ENCODE data around the gene SNCB. TPM values are rescaled to one million over a fixed set of nuclear protein-coding genes. Genes with fewer than 3 reads are reported as not detected.

The SNCB gene
- total RNA-seq, 5 donors from 2014 or later (not counting 1 experiment from before 2014, with no cell fraction given), result not detected

GRCh38 chr5:176667637-176668036 lies 37.3 kb upstream of the SNCB start:
- 59% methylated on average over 6 of the region's 7 CpGs for WGBS (ENCODE audit: insufficient coverage)
- H3K9me3 ChIP-seq, result no peaks in the 10 kb centered on the region
- H3K4me3 Mint-ChIP-seq, result no peak overlapping the region
- DNase-seq (no peak), ATAC-seq (replicated peaks in 1 of 4) (no peak)
- no peak overlapping the region for H3K4me3 ChIP-seq (ENCODE audit: control insufficient read depth in 1 of 2, extremely low read depth in 1 of 2, low read length in 1 of 2)
- POLR2A ChIA-PET, result no interaction called here
- no peaks in the 10 kb centered on the region for H3K4me1 Mint-ChIP-seq
- H3K9me3 Mint-ChIP-seq, result no peaks in the 10 kb centered on the region
- no peaks in the 10 kb centered on the region for H3K36me3 ChIP-seq (ENCODE audit: control insufficient read depth in 2 of 2, extremely low read depth in 1 of 2, insufficient read depth in 1 of 2, low read length in 1 of 2)
- H3K4me1 ChIP-seq (ENCODE audit: control insufficient read depth in 1 of 2, extremely low read depth in 1 of 2, insufficient read depth in 2 of 2, low read length in 2 of 2), result no peaks in the 10 kb centered on the region
- H3K27ac ChIP-seq (ENCODE audit: low read length), result no peak overlapping the region
- no peak overlapping the region for H3K27ac Mint-ChIP-seq
- peaks cover 4 to 62% of the 10 kb centered on the region in 2 experiments for H3K27me3 ChIP-seq (replicated peaks in 1 of 2; ENCODE audit: control insufficient read depth in 2 of 2, extremely low read depth in 1 of 2, insufficient read depth in 2 of 2, low read length in 1 of 2)
- peaks cover 18 to 37% of the 10 kb centered on the region in 2 donors for H3K27me3 Mint-ChIP-seq
- CTCF ChIA-PET, result no interaction called here
- H3K36me3 Mint-ChIP-seq, result no peaks in the 10 kb centered on the region

- DNase-seq (no peak), ATAC-seq (replicated peaks in 1 of 4) (no peak)
- no peak overlapping the region for H3K27ac Mint-ChIP-seq
- H3K4me3 ChIP-seq (ENCODE audit: control insufficient read depth in 1 of 2, extremely low read depth in 1 of 2, low read length in 1 of 2), result no peak overlapping the region
- no peak overlapping the region for H3K4me3 Mint-ChIP-seq
- H3K9me3 Mint-ChIP-seq, result no peaks in the 10 kb centered on the region
- H3K4me1 ChIP-seq (ENCODE audit: control insufficient read depth in 1 of 2, extremely low read depth in 1 of 2, insufficient read depth in 2 of 2, low read length in 2 of 2), result peaks cover 0 to 9% of the 10 kb centered on the region in 2 experiments
- no peaks in the 10 kb centered on the region for H3K36me3 ChIP-seq (ENCODE audit: control insufficient read depth in 2 of 2, extremely low read depth in 1 of 2, insufficient read depth in 1 of 2, low read length in 1 of 2)
- peaks cover 15 to 22% of the 10 kb centered on the region in 2 donors for H3K27me3 Mint-ChIP-seq
- no peaks in the 10 kb centered on the region for H3K36me3 Mint-ChIP-seq
- 76% methylated on average over 6 of the region's 6 CpGs for WGBS (ENCODE audit: insufficient coverage)
- peaks cover 4 to 5% (median 5%) of the 10 kb centered on the region in 3 donors for H3K4me1 Mint-ChIP-seq
- H3K27ac ChIP-seq (ENCODE audit: low read length), result no peak overlapping the region
- CTCF ChIA-PET, result interaction anchor here in 1 of 2 donors (0.6 kb wide), 1 partner anchor 403 kb away, joined by 3 read pairs; no protein-coding TSS in a partner anchor
- H3K9me3 ChIP-seq, result no peaks in the 10 kb centered on the region
- POLR2A ChIA-PET, result no interaction called here
- H3K27me3 ChIP-seq (replicated peaks in 1 of 2; ENCODE audit: control insufficient read depth in 2 of 2, extremely low read depth in 1 of 2, insufficient read depth in 2 of 2, low read length in 1 of 2), result peaks cover 4 to 60% of the 10 kb centered on the region in 2 experiments
Measured at GRCh38 chr5:176665517-176665916, 35.2 kb upstream of the SNCB start.

- POLR2A ChIA-PET, result no interaction called here
- no peak overlapping the region for H3K27ac ChIP-seq (ENCODE audit: low read length)
- H3K27me3 ChIP-seq (replicated peaks in 1 of 2; ENCODE audit: control insufficient read depth in 2 of 2, extremely low read depth in 1 of 2, insufficient read depth in 2 of 2, low read length in 1 of 2), result peaks cover 4 to 54% of the 10 kb centered on the region in 2 experiments
- H3K36me3 ChIP-seq (ENCODE audit: control insufficient read depth in 2 of 2, extremely low read depth in 1 of 2, insufficient read depth in 1 of 2, low read length in 1 of 2), result no peaks in the 10 kb centered on the region
- ATAC-seq (replicated peaks in 1 of 4), result no peak
- no peak for DNase-seq
- H3K4me3 ChIP-seq (ENCODE audit: control insufficient read depth in 1 of 2, extremely low read depth in 1 of 2, low read length in 1 of 2), result no peak overlapping the region
- Mint-ChIP-seq H3K4me3 (no peak overlapping the region), H3K4me1 (peaks cover 9 to 12% (median 10%) of the 10 kb centered on the region in 3 donors), H3K27me3 (peaks cover 15 to 20% of the 10 kb centered on the region in 2 donors), H3K36me3 (no peaks in the 10 kb centered on the region), H3K27ac (no peak overlapping the region), H3K9me3 (no peaks in the 10 kb centered on the region)
- CTCF ChIA-PET, result no interaction called here
- H3K9me3 ChIP-seq, result no peaks in the 10 kb centered on the region
- 55% methylated on average over 16 of the region's 19 CpGs for WGBS (ENCODE audit: insufficient coverage)
- H3K4me1 ChIP-seq (ENCODE audit: control insufficient read depth in 1 of 2, extremely low read depth in 1 of 2, insufficient read depth in 2 of 2, low read length in 2 of 2), result peaks cover 0 to 14% of the 10 kb centered on the region in 2 experiments
Measured at GRCh38 chr5:176664886-176665285, 34.6 kb upstream of the SNCB start.

GRCh38 chr5:176664479-176664878 lies 34.1 kb upstream of the SNCB start:
- Mint-ChIP-seq H3K4me3 (no peak overlapping the region), H3K27me3 (peaks cover 15 to 20% of the 10 kb centered on the region in 2 donors), H3K36me3 (no peaks in the 10 kb centered on the region), H3K9me3 (no peaks in the 10 kb centered on the region), H3K27ac (no peak overlapping the region), H3K4me1 (peaks cover 9 to 14% (median 14%) of the 10 kb centered on the region in 3 donors)
- DNase-seq (no peak), ATAC-seq (replicated peaks in 1 of 4) (no peak)
- H3K4me3 ChIP-seq (ENCODE audit: control insufficient read depth in 1 of 2, extremely low read depth in 1 of 2, low read length in 1 of 2), result no peak overlapping the region
- H3K27ac ChIP-seq (ENCODE audit: low read length), result no peak overlapping the region
- peaks cover 4 to 51% of the 10 kb centered on the region in 2 experiments for H3K27me3 ChIP-seq (replicated peaks in 1 of 2; ENCODE audit: control insufficient read depth in 2 of 2, extremely low read depth in 1 of 2, insufficient read depth in 2 of 2, low read length in 1 of 2)
- CTCF ChIA-PET, result no interaction called here
- H3K36me3 ChIP-seq (ENCODE audit: control insufficient read depth in 2 of 2, extremely low read depth in 1 of 2, insufficient read depth in 1 of 2, low read length in 1 of 2), result no peaks in the 10 kb centered on the region
- POLR2A ChIA-PET, result no interaction called here
- peaks cover 0 to 16% of the 10 kb centered on the region in 2 experiments for H3K4me1 ChIP-seq (ENCODE audit: control insufficient read depth in 1 of 2, extremely low read depth in 1 of 2, insufficient read depth in 2 of 2, low read length in 2 of 2)
- 52% methylated on average over 4 of the region's 6 CpGs for WGBS (ENCODE audit: insufficient coverage)
- no peaks in the 10 kb centered on the region for H3K9me3 ChIP-seq

- POLR2A ChIA-PET, result no interaction called here
- H3K27ac Mint-ChIP-seq, result no peak overlapping the region
- Histone ChIP-seq H3K4me3 (ENCODE audit: control insufficient read depth in 1 of 2, extremely low read depth in 1 of 2, low read length in 1 of 2) (no peak overlapping the region), H3K9me3 (no peaks in the 10 kb centered on the region), H3K36me3 (ENCODE audit: control insufficient read depth in 2 of 2, extremely low read depth in 1 of 2, insufficient read depth in 1 of 2, low read length in 1 of 2) (no peaks in the 10 kb centered on the region), H3K27me3 (replicated peaks in 1 of 2; ENCODE audit: control insufficient read depth in 2 of 2, extremely low read depth in 1 of 2, insufficient read depth in 2 of 2, low read length in 1 of 2) (peaks cover 4 to 49% of the 10 kb centered on the region in 2 experiments), H3K4me1 (ENCODE audit: control insufficient read depth in 1 of 2, extremely low read depth in 1 of 2, insufficient read depth in 2 of 2, low read length in 2 of 2) (peaks cover 2 to 25% of the 10 kb centered on the region in 2 experiments), H3K27ac (ENCODE audit: low read length) (no peak overlapping the region)
- CTCF ChIA-PET, result no interaction called here
- no peak overlapping the region for H3K4me3 Mint-ChIP-seq
- no peaks in the 10 kb centered on the region for H3K9me3 Mint-ChIP-seq
- H3K27me3 Mint-ChIP-seq, result peaks cover 15 to 17% of the 10 kb centered on the region in 2 donors
- H3K36me3 Mint-ChIP-seq, result no peaks in the 10 kb centered on the region
- H3K4me1 Mint-ChIP-seq, result peaks cover 18 to 23% (median 23%) of the 10 kb centered on the region in 3 donors
- DNase-seq (no peak), ATAC-seq (replicated peaks in 1 of 4) (no peak)
- no CpG with 5 or more reads among the region's 10 CpGs for whole genome bisulfite sequencing (ENCODE audit: insufficient coverage)
Measured at GRCh38 chr5:176663566-176663965, 33.2 kb upstream of the SNCB start.

- no peak overlapping the region for H3K27ac Mint-ChIP-seq
- Histone ChIP-seq H3K4me3 (ENCODE audit: control insufficient read depth in 1 of 2, extremely low read depth in 1 of 2, low read length in 1 of 2) (no peak overlapping the region), H3K9me3 (no peaks in the 10 kb centered on the region), H3K36me3 (ENCODE audit: control insufficient read depth in 2 of 2, extremely low read depth in 1 of 2, insufficient read depth in 1 of 2, low read length in 1 of 2) (no peaks in the 10 kb centered on the region), H3K4me1 (ENCODE audit: control insufficient read depth in 1 of 2, extremely low read depth in 1 of 2, insufficient read depth in 2 of 2, low read length in 2 of 2) (peaks cover 7 to 34% of the 10 kb centered on the region in 2 experiments), H3K27ac (ENCODE audit: low read length) (no peak overlapping the region), H3K27me3 (replicated peaks in 1 of 2; ENCODE audit: control insufficient read depth in 2 of 2, extremely low read depth in 1 of 2, insufficient read depth in 2 of 2, low read length in 1 of 2) (peaks cover 0 to 40% of the 10 kb centered on the region in 2 experiments)
- H3K4me3 Mint-ChIP-seq, result no peak overlapping the region
- ATAC-seq (replicated peaks in 1 of 4), result no peak
- H3K9me3 Mint-ChIP-seq, result no peaks in the 10 kb centered on the region
- 89% methylated on average over 17 of the region's 21 CpGs for WGBS (ENCODE audit: insufficient coverage)
- H3K27me3 Mint-ChIP-seq, result peaks cover 15 to 17% of the 10 kb centered on the region in 2 donors
- ChIA-PET POLR2A (no interaction called here), CTCF (no interaction called here)
- no peaks in the 10 kb centered on the region for H3K36me3 Mint-ChIP-seq
- DNase-seq, result no peak
- H3K4me1 Mint-ChIP-seq, result peaks cover 28 to 33% (median 32%) of the 10 kb centered on the region in 3 donors
Measured at GRCh38 chr5:176662371-176663333, 32.3 kb upstream of the SNCB start.

Measured in T-cell (primary cell).